ENCODE results near the gene AUH. TPM values are rescaled to one million over a fixed set of nuclear protein-coding genes. Genes with fewer than 3 reads are reported as not detected.

Gene AUH
- total RNA-seq, 2 donors from 2014 or later, result 23.0 to 23.5 TPM

GRCh38 chr9:91241909-91242308 is 119.8 kb downstream of the AUH start:
- WGBS, 2 experiments (ENCODE audit: insufficient coverage in 1 of 2, insufficient read length in 1 of 2), result 85 to 91% methylated on average over 3 to 4 of the region's 4 CpGs
- H3K9me3 Mint-ChIP-seq, result no peaks in the 10 kb centered on the region

GRCh38 chr9:91240596-91241165 is 121.0 kb downstream of the AUH start:
- no peak overlapping the region for H3K4me3 ChIP-seq (ENCODE audit: low read length)
- no peaks in the 10 kb centered on the region for H3K36me3 ChIP-seq (ENCODE audit: control insufficient read depth, insufficient read depth, low read length)
- H3K9me3 ChIP-seq (ENCODE audit: control insufficient read depth, low read length), result no peaks in the 10 kb centered on the region
- H3K27ac ChIP-seq (ENCODE audit: low read depth, low read length), result no peak overlapping the region
- H3K9ac ChIP-seq (ENCODE audit: extremely low read depth, low read length, poor library complexity, severe bottlenecking), result no peak overlapping the region
- H3K36me3 Mint-ChIP-seq (ENCODE audit: low read depth), result no peaks in the 10 kb centered on the region
- no peak overlapping the region for H3K27ac Mint-ChIP-seq
- no peaks in the 10 kb centered on the region for H3K27me3 ChIP-seq (ENCODE audit: control insufficient read depth, insufficient read depth, low read length, poor library complexity, severe bottlenecking)
- DNase-seq, result no peak
- no peaks in the 10 kb centered on the region for H3K9me3 Mint-ChIP-seq
- no peaks in the 10 kb centered on the region for H3K4me1 ChIP-seq (ENCODE audit: control insufficient read depth, insufficient read depth, low read length)
- WGBS, 2 experiments (ENCODE audit: insufficient coverage in 1 of 2, insufficient read length in 1 of 2), result 92 to 100% methylated on average over 1 to 3 of the region's 3 CpGs
- no peak for TF ChIP-seq CTCF (conservative IDR thresholded peaks at IDR 0.05)
- H3K4me1 Mint-ChIP-seq, result peaks cover 5% of the 10 kb centered on the region
- H3K27me3 Mint-ChIP-seq (ENCODE audit: insufficient read depth), result no peaks in the 10 kb centered on the region
- no peak overlapping the region for H3K4me3 Mint-ChIP-seq

More at GRCh38 chr9:91241909-91242308, 119.8 kb downstream of the AUH start:
- Histone ChIP-seq H3K9me3 (ENCODE audit: control insufficient read depth, low read length) (no peaks in the 10 kb centered on the region), H3K4me3 (ENCODE audit: low read length) (no peak overlapping the region), H3K9ac (ENCODE audit: extremely low read depth, low read length, poor library complexity, severe bottlenecking) (no peak overlapping the region), H3K27ac (ENCODE audit: low read depth, low read length) (no peak overlapping the region), H3K27me3 (ENCODE audit: control insufficient read depth, insufficient read depth, low read length, poor library complexity, severe bottlenecking) (no peaks in the 10 kb centered on the region), H3K4me1 (ENCODE audit: control insufficient read depth, insufficient read depth, low read length) (no peaks in the 10 kb centered on the region), H3K36me3 (ENCODE audit: control insufficient read depth, insufficient read depth, low read length) (no peaks in the 10 kb centered on the region)
- Mint-ChIP-seq H3K4me3 (no peak overlapping the region), H3K36me3 (ENCODE audit: low read depth) (no peaks in the 10 kb centered on the region), H3K27ac (no peak overlapping the region), H3K4me1 (peaks cover 16% of the 10 kb centered on the region), H3K27me3 (ENCODE audit: insufficient read depth) (no peaks in the 10 kb centered on the region)
- DNase-seq, result no peak
- no peak for TF ChIP-seq CTCF (conservative IDR thresholded peaks at IDR 0.05)

GRCh38 chr9:91239367-91240111 is 122.2 kb downstream of the AUH start:
- WGBS, 2 experiments (ENCODE audit: insufficient coverage in 1 of 2, insufficient read length in 1 of 2), result 87% methylated on average over 5 of the region's 5 CpGs; no CpG with 5 or more reads in 1 of the 2 experiments
- Mint-ChIP-seq H3K4me3 (no peak overlapping the region), H3K27ac (no peak overlapping the region), H3K27me3 (ENCODE audit: insufficient read depth) (no peaks in the 10 kb centered on the region), H3K36me3 (ENCODE audit: low read depth) (no peaks in the 10 kb centered on the region), H3K9me3 (no peaks in the 10 kb centered on the region), H3K4me1 (no peaks in the 10 kb centered on the region)
- H3K36me3 ChIP-seq (ENCODE audit: control insufficient read depth, insufficient read depth, low read length), result no peaks in the 10 kb centered on the region
- DNase-seq, result no peak
- H3K4me3 ChIP-seq (ENCODE audit: low read length), result no peak overlapping the region
- H3K27me3 ChIP-seq (ENCODE audit: control insufficient read depth, insufficient read depth, low read length, poor library complexity, severe bottlenecking), result no peaks in the 10 kb centered on the region
- no peak for TF ChIP-seq CTCF (conservative IDR thresholded peaks at IDR 0.05)
- no peaks in the 10 kb centered on the region for H3K4me1 ChIP-seq (ENCODE audit: control insufficient read depth, insufficient read depth, low read length)
- H3K9me3 ChIP-seq (ENCODE audit: control insufficient read depth, low read length), result no peaks in the 10 kb centered on the region
- H3K9ac ChIP-seq (ENCODE audit: extremely low read depth, low read length, poor library complexity, severe bottlenecking), result no peak overlapping the region
- no peak overlapping the region for H3K27ac ChIP-seq (ENCODE audit: low read depth, low read length)

Data from endodermal cell (in vitro differentiated cells).